ENCODE data around the gene OTOP3. TPM values are rescaled to one million over a fixed set of nuclear protein-coding genes. Genes with fewer than 3 reads are reported as not detected.

OTOP3 gene
- total and polyA plus RNA-seq, 8 donors = 0.15 to 0.65 (median 0.35) TPM

DNA sequence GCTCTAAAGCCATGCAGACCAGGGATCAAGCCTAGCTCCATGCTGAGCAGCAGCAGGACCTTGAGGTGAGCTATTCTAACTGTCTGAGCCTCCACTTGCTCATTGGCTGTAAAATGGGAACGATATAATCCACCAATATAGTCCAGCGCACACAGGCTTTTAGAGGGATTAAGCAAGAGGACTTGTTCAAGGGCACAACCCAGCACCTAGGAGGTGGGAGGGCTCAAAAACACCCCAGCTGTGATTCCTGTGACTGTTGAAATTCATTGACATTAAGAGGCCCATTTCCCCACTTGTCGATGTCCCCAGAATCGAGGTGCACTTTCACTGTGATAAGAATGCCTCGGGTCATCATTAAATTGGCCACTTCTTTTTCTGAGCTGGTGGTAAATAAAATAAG, 16.8 kb upstream of the OTOP3 start:
- WGBS, 2 donors = 76 to 87% methylated on average over 5 of the region's 5 CpGs
- peaks cover 0 to 3% (median under 1%) of the 10 kb centered on the region in 4 donors for H3K27me3 ChIP-seq

DNA sequence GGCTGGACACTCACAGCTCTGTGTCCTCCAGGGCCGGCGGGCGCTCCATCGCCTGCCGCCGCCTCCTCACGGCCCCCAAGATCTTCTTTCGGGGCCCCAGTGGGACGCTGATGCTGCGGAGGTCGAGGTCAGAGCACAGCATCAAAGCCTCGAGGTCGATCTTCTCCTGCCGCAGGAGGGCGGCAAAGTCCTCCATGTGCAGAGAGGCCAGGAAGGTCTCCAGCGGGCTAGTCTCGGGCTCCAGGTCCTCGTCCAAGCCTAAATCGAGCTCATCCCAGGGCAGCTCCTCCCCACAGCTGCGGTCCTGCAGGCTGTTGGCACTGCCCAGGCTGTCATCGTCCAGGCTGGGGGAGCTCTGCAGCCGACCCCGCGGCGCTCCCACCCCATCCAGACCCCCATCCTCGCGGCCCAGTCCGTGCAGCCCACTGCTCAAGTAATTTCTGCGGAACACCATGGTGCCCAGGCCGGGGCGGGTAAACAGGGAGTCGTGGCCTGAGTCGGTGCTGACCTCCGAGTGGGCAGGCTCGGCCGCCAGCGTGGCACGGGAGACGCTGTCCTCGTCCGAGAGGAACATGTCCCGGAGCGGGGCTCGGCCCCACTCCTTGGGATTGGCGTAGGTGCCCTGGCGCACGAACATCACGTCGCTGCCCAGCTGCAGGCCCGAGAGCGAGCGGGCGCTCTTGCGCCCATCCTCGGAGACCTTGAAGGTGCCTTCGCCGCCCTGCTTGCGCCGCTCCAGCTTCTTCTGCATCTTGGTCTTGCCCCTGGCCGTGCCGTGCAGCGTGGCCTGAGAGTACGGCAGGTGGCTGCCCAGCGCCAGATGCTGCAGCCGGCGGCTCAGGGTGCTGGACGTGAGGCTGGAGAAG, 16.0 kb upstream of the OTOP3 start:
- intact Hi-C loops (cut with DNase I) = no loop called here
- Histone ChIP-seq H3K27ac (no peak overlapping the region), H3K4me1 (peaks cover 5 to 12% (median 8%) of the 10 kb centered on the region in 3 donors), H3K27me3 (peaks cover 0 to 8% (median 4%) of the 10 kb centered on the region in 4 donors), H3K36me3 (no peaks in the 10 kb centered on the region), H3K4me3 (no peak overlapping the region), H3K9me3 (no peaks in the 10 kb centered on the region)
- FAIRE-seq (no peak), ATAC-seq (peak in 1 of 4 donors; percentile 49), DNase-seq (peak in 2 of 6 donors; percentile 21 to 70)
- 62 to 69% methylated on average over 67 of the region's 67 CpGs for whole genome bisulfite sequencing, 2 donors
- TF ChIP-seq, protein P1, sequence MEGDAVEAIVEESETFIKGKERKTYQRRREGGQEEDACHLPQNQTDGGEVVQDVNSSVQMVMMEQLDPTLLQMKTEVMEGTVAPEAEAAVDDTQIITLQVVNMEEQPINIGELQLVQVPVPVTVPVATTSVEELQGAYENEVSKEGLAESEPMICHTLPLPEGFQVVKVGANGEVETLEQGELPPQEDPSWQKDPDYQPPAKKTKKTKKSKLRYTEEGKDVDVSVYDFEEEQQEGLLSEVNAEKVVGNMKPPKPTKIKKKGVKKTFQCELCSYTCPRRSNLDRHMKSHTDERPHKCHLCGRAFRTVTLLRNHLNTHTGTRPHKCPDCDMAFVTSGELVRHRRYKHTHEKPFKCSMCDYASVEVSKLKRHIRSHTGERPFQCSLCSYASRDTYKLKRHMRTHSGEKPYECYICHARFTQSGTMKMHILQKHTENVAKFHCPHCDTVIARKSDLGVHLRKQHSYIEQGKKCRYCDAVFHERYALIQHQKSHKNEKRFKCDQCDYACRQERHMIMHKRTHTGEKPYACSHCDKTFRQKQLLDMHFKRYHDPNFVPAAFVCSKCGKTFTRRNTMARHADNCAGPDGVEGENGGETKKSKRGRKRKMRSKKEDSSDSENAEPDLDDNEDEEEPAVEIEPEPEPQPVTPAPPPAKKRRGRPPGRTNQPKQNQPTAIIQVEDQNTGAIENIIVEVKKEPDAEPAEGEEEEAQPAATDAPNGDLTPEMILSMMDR (IDR thresholded peaks at IDR 0.05) = no peak

More for the DNA sequence above, 16.8 kb upstream of the OTOP3 start:
- no peak overlapping the region for H3K4me3 ChIP-seq
- FAIRE-seq (no peak), ATAC-seq (no peak), DNase-seq (no peak)
- peaks cover 5 to 6% (median 5%) of the 10 kb centered on the region in 3 donors for H3K4me1 ChIP-seq
- no peak overlapping the region for H3K27ac ChIP-seq
- TF ChIP-seq, protein P1 (IDR thresholded peaks at IDR 0.05) = no peak
- no peaks in the 10 kb centered on the region for H3K36me3 ChIP-seq
- intact Hi-C loops (cut with DNase I) = no loop called here
- H3K9me3 ChIP-seq = no peaks in the 10 kb centered on the region

DNA sequence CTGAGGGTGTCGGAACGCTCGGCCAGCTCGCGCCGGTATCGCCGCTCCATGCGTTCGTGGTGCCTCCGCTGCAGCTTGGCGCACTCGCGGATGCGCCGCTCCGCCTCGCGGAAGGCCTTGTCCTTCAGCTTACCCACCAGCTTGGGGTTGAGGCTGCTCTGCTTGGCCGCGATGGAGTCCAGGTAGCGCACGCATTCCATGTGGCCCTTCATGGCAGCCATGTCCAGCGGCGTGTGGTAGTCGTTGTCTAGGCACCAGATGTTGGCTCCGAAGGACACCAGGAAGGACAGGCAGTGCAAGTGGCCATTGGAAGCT, 15.4 kb upstream of the OTOP3 start:
- no peak for ATAC-seq
- Histone ChIP-seq H3K27me3 (peaks cover 0 to 8% (median 4%) of the 10 kb centered on the region in 4 donors), H3K36me3 (no peaks in the 10 kb centered on the region), H3K27ac (no peak overlapping the region), H3K4me1 (peaks cover 5 to 12% (median 8%) of the 10 kb centered on the region in 3 donors), H3K9me3 (no peaks in the 10 kb centered on the region), H3K4me3 (no peak overlapping the region)
- FAIRE-seq = no peak
- TF ChIP-seq, protein P1 (IDR thresholded peaks at IDR 0.05) = no peak
- DNase-seq = no peak
- WGBS, 2 donors = 82 to 85% methylated on average over 27 of the region's 27 CpGs
- intact Hi-C loops (cut with DNase I) = no loop called here

DNA sequence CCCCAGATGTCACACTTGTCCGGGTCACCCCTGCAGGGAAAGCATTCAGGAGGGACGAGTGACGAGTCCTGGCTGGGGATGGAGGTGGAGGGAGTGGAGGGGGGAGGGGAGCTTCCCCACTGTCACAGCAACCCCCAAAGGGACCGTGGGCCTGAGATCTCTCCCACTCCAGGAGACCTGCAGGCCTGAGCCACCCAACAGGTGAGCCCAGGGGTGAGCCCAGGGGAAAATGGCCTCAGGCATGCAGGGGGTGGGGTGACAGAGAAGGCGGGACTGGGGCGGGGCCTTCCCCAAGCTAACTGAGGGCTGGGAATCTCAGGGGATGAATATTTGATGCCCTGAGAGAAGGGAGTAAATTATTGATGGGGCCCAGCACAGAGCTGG, 15.1 kb upstream of the OTOP3 start:
- intact Hi-C loops (cut with DNase I) = no loop called here
- Histone ChIP-seq H3K4me1 (peaks cover 5 to 12% (median 8%) of the 10 kb centered on the region in 3 donors), H3K36me3 (no peaks in the 10 kb centered on the region), H3K4me3 (no peak overlapping the region), H3K9me3 (no peaks in the 10 kb centered on the region), H3K27ac (no peak overlapping the region), H3K27me3 (peaks cover 0 to 8% (median 4%) of the 10 kb centered on the region in 4 donors)
- 49 to 50% methylated on average over 6 of the region's 6 CpGs for WGBS, 2 donors
- TF ChIP-seq, protein P1 (IDR thresholded peaks at IDR 0.05) = no peak
- DNase-seq (no peak), FAIRE-seq (no peak), ATAC-seq (peak in 1 of 4 donors; percentile 9)

All from pancreas (tissue), 10 donors.